HG03354 (cell line): ENCODE results near the gene ADCY5.

Source experiments
- ATAC-seq: cut with Tn5 transposase; IDR thresholded peaks from one replicate; pipeline ENCODE4 v1.9.1; 2021; ENCODE audit warnings: mild to moderate bottlenecking; ENCODE audit not compliant: unreplicated experiment, poor library complexity, severe bottlenecking

ADCY5 gene

DNA sequence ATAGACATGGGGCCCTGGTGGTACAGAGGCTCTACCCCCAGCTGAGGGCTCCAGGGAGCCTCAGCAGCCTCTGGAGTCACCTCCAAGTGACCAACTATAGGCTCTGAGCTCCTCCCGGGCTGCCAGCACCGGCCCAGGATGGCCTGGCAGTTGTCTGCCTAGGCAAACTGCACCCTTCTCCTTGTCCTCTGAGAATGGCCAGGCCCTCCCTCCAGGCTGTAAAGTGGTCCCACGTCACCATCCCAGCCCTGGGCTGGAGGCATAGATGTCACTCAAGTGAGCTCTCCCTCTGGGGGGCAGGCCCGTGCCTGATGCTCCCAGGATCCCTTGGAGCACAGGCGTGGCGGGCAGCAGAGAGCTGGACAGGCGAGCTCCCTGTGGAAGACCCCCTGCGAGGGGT, 127.1 kb downstream of the ADCY5 start:
- no peak for ATAC-seq

DNA sequence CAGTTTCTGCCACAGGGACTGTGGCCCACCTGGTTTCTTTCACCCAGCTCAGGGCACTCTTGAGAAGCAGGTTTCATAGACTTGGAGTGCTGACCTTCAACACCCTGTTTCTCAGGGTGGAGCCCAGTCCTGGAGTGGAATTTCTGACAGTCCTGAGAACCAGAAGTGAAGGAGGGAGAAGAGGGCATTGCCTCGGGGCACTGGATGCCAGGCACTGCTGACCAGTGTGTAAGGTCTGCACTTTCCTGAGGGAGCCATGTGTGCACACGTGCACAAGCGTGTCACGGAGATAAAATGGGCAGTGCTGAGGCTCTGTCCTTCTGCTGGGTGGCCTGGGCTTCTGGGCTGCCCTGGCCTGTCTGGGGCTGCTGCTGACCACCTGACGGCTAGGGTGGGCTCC, 128.7 kb downstream of the ADCY5 start:
- no peak for ATAC-seq

DNA sequence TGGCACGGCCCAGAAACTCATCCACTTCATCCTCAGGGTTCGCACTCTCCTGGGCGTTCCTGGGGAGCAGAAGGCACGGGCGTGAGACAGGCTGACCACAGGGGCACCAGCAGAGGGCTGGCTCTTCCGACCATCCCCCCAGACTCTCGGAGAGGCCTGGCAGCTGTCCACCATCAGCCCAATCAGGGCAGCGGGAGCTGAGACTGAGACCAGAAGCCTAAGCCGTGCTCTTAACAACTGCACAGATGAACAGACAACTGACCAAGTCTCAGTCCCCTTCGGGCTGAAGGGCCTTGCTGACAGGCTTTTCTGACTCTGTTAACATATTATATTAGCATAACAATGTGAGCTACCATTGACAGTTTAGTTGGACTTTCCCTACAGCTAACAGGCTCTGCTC, 129.1 kb downstream of the ADCY5 start:
- ATAC-seq: no peak

DNA sequence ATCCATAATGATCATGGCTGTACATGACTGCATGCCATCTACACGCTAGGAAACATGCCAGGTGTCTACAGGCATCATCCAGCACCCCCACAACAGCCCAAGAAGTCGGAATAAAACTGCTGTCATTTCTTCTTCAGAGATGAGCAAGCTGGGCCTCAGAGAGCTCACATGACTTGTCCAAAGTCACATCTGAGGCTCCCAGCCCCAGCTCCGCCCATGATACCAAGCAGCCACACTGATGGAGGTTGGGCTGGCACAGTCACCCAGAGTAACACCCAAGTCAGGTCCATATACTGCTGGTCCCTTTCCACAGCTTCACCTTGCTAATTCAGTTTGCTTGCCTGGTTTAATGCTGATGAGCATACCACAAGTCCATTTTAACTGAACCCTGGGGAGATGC, 130.5 kb downstream of the ADCY5 start:
- no peak for ATAC-seq

DNA sequence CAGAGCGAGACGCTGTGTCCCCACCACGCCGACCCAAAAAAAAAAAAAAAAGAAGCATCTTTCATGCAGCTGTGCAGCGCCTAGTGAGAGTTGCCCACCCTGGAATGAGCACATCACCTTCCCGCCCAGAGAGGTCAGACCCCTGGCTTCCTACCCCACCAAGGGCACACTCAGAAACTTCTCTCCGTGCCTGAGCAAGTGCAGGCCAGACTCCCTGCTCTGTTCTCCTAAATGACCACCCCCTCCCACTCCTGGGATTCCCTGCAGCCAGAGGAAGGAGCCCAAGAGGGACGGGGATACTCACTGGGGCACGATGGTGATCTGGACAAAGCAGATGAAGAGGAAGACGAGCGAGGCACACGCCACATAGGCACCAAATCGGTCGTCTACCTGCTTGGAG, 131.2 kb downstream of the ADCY5 start:
- ATAC-seq: no peak

DNA sequence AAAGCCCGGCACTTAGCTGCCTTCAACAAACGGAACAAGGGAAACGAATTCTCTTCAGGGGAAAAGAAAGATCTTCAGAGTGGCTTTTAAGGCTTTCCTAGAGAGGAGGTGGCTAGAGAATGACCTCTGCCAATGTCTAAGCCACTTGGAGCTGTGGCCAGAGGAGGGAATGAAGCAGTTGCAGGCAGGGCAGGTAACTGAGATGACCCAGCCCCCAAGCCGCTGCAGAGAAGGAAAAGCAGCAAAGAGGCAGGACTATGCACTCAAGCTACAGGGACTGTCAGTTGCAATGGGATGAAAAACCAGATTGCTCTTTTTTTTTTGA, 133.7 kb downstream of the ADCY5 start:
- no peak for ATAC-seq

DNA sequence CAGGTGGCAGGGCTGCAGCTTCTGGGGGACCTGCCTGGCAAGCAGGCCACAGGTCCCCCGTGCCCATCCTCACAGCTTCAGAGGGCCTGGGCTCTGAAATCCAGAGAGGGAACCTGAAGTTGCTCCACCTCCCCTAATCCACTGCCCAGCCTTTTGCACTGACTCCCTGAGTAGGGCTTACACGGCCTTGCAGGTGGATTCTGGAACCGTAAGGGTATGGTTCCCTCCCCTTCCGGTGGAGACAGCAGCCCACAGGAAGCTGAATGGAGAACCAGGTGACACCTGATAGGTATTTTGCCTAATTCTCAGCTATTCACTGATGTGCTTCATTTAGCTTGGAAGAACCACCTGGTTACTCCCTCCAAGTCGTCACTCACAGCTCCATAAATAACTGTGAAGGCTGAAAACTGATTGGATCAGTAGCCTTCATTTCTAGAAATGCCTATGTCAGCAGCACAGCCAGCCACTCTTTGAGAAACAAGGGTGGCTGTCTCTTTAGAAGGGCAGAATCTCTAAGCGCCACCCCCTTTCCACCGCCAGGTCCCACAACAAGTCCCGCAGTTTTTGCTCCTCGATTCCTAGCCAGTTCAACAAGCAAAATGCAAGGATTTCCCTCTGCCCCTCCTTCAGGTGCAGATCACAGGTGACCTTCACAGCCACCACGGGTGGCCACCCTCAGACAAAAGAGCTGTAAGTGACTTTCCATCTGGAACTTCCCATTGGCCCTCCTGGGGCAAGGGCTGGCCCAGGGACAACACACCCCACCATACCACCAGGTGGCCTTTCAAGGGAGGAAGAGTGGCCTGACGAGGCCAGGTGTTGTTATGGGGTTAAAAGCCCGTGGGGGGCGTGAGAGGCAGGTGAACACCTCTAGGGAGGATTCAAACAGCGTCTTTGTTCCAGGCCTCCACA, 134.3 kb downstream of the ADCY5 start:
- ATAC-seq: no peak

DNA sequence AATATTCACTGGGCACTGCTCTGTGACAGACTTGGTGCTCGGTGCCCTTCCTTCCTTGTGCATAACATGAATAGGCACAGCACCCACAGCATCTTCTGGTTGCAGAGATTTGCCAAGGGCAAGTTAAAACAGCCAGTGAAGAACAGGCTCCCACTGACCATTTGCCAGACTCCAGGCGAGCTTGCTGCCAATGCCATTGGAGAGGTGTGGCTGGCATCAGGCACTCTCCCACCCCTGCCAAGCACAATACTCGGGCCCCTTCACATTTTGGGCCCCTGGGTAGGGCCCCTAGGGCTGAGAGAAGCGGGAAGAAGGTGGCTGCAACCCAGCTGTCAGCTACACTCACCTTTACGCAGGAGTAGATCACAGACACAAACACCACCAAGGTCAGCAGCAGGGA, 135.0 kb downstream of the ADCY5 start:
- ATAC-seq: no peak

DNA sequence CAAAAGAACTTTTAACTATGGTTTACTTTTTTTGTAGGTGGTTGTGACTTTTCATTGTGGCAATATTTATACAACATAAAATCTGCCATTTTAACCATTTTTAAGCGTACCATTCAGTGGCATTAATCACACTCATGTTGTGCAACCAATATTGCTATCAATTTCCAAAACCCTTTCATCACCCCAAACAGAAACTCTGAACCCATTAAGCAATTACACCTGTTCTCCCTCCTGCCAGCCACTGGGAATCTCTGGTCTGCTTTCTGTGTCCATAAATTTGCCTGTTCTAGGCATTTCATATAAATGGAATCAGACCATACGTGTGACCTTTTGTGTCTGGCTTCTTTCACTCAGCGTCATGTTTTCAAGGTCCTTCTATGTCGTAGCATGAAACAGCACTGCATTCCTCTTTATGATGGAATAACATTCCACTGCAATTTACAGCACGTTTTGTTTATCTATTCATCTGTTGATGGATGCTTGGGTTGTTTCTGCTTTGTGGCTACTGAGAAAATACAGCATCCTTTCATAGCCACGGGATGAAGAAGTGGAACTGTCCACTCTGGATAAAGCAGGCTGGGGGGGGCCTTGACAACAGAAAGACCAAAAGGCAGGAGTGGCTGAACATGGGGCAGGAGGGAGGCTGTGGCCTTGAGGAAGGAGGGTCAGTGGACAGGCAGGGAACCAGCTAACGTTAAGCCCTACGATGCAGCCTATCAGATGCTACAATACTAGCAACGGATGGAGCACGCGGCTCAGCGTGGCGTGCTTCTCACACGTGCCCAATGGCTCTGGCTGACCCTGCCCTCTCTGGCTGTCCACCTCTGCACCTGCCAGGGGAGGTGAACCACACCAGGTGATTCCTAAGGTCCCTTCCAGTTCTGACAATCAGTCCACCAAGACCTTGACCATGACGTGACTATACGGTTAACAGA, 136.3 kb downstream of the ADCY5 start:
- ATAC-seq: no peak

DNA sequence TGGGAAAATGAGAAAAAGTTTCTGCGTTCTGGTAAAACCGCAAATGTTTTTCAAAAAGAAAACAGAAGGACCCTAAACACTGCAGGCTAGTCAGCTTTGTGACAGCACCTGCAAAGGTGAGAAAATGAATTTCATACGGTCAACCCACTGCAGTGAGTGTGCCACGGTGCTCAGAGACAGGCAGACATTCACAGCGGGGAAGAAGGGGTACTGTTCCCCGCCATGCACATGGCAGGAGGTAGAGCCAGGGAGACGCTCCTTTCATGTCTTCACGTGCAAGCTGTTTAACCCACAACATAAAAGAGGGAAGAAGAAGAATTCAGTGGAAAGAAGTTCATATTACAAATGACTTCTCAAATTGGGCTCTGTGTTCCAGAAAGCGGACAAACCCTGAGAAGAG, 137.7 kb downstream of the ADCY5 start:
- ATAC-seq: no peak

DNA sequence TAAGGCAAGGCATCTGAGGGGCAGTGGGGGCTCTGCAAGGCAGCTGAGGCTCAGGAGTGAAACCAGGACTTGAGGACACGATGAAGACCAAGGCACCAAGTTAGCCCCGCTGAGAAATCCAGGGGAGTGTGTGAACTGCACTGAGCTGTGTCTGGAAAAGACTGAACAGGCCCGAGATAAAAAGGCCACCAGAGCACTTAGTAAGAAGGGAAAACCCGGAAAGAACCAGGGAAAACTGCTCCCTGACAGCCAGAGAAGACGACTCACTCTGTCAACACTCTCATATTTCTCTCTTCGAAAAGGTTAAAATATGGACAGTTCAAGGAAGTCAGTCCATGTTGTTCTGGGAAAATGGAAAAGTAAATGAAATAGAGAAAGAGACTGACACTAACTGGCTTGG, 138.1 kb downstream of the ADCY5 start:
- ATAC-seq: no peak

DNA sequence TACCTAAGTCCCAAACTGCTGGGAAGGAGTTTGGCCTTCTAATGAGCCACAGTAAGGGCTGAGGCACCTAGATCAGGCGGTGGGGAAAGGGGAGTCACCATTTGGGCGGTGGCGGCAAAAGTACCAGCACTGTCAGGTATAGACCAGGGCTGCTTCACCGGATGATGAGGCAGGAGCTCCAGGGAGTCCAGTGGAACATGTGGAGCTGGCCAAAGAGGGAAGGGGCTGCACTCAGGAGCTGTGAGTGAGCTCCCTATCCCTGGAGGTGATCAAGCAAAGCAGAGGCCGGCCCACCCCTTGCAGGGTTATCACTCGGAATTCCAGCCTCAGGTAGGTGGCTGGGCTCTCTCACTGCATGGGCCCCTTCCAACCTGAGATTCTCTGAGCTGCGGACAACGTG, 138.7 kb downstream of the ADCY5 start:
- no peak for ATAC-seq

DNA sequence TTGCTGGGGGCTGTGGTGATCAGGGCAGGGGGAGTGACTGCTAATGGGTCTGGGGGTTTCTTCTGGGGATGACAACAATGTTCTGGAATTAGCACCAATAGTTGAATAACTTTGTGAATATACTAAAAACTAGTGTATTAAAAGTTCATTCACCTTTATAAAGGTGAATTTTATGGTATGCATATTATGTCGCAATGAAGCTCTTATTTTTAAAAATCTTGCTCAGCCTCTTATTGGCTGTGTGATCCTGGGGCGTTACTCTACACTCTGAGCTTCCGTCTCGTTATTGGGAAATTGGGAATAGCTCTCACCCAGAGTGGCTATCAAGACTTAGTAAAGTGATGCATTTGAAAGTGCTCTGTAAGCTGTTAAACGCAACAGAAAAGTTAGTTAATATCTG, 141.8 kb downstream of the ADCY5 start:
- ATAC-seq: no peak

DNA sequence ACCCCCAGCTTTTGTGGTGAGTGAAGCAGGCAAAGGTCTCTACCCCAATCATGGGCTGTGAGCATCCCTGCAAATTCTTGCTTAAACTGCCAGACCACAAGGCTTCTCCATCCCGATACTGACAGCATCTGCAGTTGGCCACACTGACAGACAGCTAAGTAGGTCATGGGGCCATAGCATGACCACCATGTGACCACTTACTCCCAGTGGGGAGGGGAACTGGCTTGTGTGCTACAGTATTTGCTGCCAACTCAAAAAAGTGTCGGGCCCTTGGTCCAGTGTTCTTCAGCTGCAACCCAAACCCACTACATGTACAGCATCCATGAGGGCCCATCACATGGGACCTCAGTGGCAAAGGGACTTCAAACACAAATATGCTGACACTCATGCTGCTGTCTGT, 143.7 kb downstream of the ADCY5 start:
- ATAC-seq: no peak

DNA sequence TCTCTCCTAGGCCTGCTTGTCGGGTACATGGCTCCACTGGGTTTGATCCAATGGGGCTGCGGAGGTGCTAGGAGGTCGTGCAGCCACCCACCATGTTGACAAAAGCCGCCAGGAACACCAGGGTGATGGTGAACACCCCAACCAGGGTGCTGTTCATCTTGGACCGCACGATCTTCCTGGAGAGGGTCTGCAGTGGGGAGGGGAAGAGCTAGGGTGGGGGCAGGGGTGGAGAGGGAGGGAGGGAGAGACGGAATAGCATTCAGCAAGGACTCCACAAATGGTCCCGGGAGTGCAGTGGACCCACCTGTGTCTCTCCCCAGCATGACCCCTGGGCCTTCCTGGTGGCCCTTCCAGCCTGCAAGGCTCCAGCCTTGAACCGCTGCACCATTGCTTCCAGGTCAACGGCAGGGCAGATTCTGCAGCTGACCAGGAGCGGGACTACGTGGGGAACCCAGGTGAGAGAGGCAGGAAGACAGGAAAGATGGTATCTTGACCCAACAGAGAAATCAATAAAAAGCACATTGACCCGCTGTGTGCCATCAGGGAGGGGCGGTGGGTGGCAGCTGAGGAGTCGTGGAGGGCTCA, 144.8 kb downstream of the ADCY5 start:
- no peak for ATAC-seq

DNA sequence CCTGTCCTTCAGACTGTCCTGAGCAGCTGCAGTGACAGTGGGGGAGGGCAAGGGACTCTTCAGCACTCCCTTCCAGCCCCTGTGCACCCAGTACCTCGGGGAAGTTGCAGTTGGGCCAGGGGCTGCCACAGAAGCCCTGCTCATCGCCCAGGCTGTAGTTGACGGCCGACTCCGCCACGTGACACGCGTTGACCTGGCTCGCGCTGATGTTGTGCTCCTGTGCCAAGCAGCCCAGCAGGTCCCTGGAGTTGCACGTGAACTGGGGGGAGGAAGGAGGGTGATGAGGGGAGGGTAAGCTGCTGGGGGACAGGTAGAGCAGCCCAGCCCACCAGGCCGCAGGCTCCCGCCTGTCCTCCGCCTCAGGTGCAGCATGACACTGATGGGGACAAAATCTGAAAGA, 145.9 kb downstream of the ADCY5 start:
- no peak for ATAC-seq

DNA sequence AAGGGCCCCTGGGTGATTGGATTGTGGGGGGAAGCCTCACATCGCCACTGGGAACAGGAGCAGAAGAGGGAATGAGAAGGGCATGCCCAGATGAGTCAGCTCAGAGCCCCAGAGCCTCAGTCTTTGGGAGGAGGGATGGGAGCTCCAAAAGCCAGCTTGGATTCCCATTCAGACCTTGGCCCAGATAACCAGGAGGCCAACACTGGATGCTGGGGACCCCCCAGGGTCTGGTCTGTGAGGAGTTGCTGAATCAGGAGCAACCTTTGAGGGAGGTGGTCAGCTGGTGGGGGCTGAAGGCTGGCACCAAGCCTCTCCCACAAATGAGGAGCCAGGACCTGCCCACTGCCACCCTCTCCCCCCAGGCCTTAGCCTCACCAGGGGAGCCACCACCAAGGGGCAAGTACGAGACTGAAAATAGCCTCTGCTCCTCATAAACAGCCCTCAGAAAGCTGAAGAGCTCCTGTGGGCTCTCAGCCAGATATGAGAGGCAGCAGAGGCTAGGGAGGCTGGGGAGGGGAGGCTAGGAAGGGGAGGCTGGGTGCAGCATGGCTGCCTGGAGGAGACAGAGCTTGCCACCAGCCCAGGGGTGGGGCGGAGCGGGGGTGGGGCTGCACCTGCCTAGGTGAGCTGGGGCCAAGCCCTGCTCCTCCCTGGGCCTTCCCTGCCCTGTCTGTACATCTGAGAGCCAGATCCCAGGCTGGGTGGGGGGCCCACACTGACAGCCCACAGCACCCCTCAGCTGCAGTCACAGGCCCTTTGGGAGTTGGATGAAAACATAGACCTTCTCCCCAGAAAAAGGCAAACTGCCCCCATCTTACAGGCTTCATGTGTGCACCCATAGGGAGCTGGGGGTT, 147.3 kb downstream of the ADCY5 start:
- ATAC-seq: no peak

DNA sequence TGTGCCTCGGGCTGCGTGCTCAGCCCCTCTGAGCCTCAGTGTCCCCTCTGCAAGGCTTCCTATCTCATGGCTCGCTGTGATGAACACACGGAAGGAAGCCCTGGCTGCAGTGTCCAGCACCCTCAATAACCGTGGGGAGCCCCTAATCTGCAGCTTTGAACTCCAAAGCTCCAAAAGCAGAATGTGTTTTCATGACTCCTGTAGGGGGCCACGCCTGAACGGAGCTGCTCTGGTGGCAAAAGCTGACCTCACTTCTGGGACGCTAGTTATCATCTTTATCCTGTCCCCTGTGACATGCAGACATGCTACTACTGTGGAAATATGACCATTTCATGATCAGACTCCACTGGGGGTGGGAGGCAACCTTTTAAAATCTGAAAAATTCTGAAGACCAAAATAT, 148.3 kb downstream of the ADCY5 start:
- no peak for ATAC-seq

DNA sequence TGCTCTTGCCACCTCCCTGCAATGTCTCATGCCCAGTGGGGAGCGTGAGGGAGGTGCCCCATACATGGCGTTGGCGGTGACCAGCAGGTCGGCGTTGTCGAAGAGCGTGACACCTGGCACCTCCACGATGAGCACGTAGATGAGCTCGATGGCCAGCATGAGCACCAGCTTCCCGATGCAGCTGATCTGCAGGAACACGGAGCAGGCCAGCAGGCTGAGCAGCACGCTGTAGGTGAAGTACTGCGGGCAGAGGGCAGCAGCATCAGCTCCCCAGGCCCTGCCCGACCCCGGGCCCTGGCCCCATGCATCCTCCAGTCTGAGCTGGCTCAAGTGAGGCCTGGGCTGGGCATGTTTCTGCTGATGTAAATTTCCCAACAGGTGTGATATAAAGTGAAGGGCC, 148.8 kb downstream of the ADCY5 start:
- ATAC-seq: no peak

DNA sequence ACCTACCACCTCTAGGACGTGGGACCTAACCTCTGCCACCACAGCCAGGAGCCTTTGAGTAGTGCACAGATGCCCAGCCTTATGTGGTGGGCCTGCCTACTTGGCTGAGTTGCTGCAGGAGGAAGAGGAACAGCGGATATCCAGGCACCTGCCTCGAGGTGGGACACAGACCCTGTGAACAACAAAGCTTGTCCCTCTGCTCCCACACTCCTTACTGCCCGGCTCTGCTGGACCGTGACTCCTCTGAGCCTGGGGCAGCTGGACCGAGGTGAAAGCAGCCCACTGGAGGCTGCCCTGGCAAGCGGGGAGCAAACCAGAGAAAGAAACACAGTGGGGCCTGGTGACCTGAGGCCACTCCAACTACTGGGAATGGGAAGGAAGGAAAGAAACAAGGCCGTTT, 149.3 kb downstream of the ADCY5 start:
- no peak for ATAC-seq
